Middle frontal gyrus (tissue), 1 donor: Measurements from ENCODE around the gene TXNDC9.
A peak's percentile ranks its signal among the peaks of the same experiment; 100 is the strongest.
"Not testable (repeated sequence)": the region's sequence is repeated elsewhere in the genome, so short reads cannot be mapped to it uniquely, and the experiment has no call there.

Experiments used
- DNase-seq: peaks from one replicate; pipeline ENCODE4 v3.0.0-alpha.2; 2015; ENCODE audit warnings: low spot score; ENCODE audit errors: extremely low spot score

TXNDC9 gene

GRCh38 chr2:99335911-99336803 lies at the start of gene TXNDC9:
TSS of gene TXNDC9 (minus strand) at chr2:99336333. CDS start at chr2:99333210, 3,123 bp downstream.
- DNase-seq: peak; percentile 98

GRCh38 chr2:99382143-99382542 lies 46.0 kb upstream of the TXNDC9 start:
- DNase-seq: no peak

- DNase-seq: no peak
Observed at GRCh38 chr2:99380376-99381010, 44.4 kb upstream of the TXNDC9 start.

- DNase-seq: no peak
Observed at GRCh38 chr2:99377879-99378278, 41.7 kb upstream of the TXNDC9 start.

GRCh38 chr2:99376254-99376864 lies 40.2 kb upstream of the TXNDC9 start:
- no peak for DNase-seq

GRCh38 chr2:99374747-99375146 lies 38.6 kb upstream of the TXNDC9 start:
- no peak for DNase-seq

GRCh38 chr2:99373144-99373543 lies 37.0 kb upstream of the TXNDC9 start:
- no peak for DNase-seq

- not testable (repeated sequence) for DNase-seq
Observed at GRCh38 chr2:99368854-99369253, 32.7 kb upstream of the TXNDC9 start.

- no peak for DNase-seq
Observed at GRCh38 chr2:99365661-99366060, 29.5 kb upstream of the TXNDC9 start.

GRCh38 chr2:99356853-99357252 lies 20.7 kb upstream of the TXNDC9 start:
- no peak for DNase-seq

- DNase-seq: not testable (repeated sequence)
Observed at GRCh38 chr2:99354825-99355224, 18.7 kb upstream of the TXNDC9 start.

- no peak for DNase-seq
Observed at GRCh38 chr2:99354070-99354469, 17.9 kb upstream of the TXNDC9 start.

GRCh38 chr2:99350194-99350593 lies 14.1 kb upstream of the TXNDC9 start:
- DNase-seq: no peak

- no peak for DNase-seq
Observed at GRCh38 chr2:99348173-99348572, 12.0 kb upstream of the TXNDC9 start.

- no peak for DNase-seq
Observed at GRCh38 chr2:99346218-99346617, 10.1 kb upstream of the TXNDC9 start.

GRCh38 chr2:99345446-99345845 lies 9.3 kb upstream of the TXNDC9 start:
- DNase-seq: not testable (repeated sequence)

- DNase-seq: no peak
Observed at GRCh38 chr2:99342536-99342935, 6.4 kb upstream of the TXNDC9 start.

GRCh38 chr2:99340669-99341236 lies 4.6 kb upstream of the TXNDC9 start:
- no peak for DNase-seq

GRCh38 chr2:99338029-99338585 lies 2.0 kb upstream of the TXNDC9 start:
- no peak for DNase-seq

- peak; percentile 93 for DNase-seq
Observed at GRCh38 chr2:99337113-99338028, 1.2 kb upstream of the TXNDC9 start, which contains the start of gene EIF5B. TSS of gene EIF5B (plus strand) at chr2:99337389. CDS start at chr2:99337555, 166 bp downstream.

- no peak for DNase-seq
Observed at GRCh38 chr2:99336804-99337112, 625 bp upstream of the TXNDC9 start.
